Renal pelvis (tissue), 4 donors: ENCODE results near the gene CSMD2. TPM values are rescaled to one million over a fixed set of nuclear protein-coding genes. Genes with fewer than 3 reads are reported as not detected.

Experiments
- DNase-seq: peaks from one replicate; pipeline ENCODE4 v3.0.0-alpha.2; 2013
- polyA plus RNA-seq, 3 donors: library from polyadenylated mRNA; unstranded; fragments of 120-200 nt; gene quantifications; one replicate each; pipeline ENCODE4 v1.2.1, GENCODE V29; 2013; ENCODE audit not compliant: insufficient read length in 3 of 3

The CSMD2 gene
- polyA plus RNA-seq, 3 donors: 0.87 to 1.3 (median 1.0) TPM

DNA sequence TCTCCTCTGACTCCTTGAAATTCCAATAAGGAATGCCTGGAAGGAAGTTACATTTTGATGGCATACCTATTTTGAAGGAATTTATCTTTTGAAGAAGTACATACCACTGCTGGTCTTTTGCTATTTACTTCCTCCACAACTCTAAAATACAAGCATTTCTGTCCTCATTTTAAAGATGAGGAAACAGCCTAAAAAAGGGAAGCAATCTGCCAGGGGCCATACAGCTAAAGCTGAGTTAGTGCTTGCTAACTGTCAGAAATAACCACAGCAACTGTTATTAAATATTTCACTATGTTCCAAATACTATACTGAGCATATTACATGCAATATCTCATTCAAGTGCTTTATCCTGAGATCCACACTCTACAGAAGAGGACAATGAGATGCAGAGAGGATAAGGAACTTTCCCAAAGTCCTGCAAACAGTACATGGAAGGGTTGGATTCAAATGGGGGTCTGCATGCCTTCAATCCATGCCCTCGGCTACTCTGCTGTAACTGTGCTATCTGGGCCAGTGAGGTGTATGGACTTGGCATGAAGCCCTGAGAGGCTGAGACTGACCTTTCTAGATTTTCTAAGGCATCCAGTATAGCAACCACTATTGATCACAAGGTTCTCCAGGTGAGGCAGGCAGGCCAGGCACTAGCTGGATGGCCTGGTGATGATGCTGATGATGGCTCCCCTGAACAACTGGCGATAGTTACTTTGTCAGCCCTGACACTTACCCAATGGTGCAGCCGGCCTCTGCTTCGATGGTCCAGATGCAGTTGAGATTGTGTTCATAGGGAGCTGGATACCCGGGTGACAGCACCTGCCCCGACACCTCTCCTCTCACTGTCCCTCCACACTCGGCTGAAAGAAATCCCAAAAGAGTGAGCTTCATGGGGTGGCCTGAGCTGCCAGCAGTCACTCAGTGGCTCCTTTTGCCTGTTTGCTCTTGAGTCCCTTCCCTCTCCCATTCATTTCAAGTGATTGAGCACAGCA, 472.5 kb downstream of the CSMD2 start:
- no peak for DNase-seq

DNA sequence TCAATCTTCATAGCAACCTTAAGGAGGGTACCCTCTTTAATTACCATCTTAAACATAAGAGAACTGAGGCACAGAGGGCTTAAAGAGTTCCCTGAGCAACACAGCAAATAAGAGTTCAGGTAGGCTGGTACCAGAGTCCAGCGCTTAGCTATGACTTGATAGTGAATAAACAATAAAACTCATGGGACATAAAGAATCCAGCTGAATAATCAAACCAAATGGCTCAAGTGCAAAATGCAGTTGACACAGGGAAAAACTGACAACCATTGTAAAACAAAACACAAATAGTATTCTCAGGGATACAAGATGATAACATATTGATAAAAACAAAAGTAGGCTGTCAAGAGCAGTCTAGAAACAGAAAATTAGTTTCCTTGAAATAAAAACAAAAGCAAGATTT, 478.0 kb downstream of the CSMD2 start:
- no peak for DNase-seq

DNA sequence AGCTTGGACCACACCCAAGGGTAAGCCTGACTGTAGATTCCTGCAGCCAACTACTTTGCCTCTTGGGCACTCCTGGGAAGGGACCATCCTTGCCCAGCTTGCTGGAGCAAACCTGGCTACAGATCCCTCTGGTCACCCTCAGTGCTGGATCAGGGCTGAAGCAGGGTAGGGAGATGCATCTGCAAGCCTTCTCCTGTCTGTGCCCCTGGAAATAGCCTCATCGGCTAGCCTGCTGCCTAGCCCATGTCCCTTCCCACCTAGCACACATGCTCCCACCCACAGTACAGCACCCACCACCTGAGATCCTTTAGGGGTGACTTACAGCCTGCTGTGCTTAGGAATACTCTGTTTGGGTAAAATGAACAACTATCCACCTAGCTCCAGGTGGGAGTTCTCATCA, 478.5 kb downstream of the CSMD2 start:
- DNase-seq: no peak

DNA sequence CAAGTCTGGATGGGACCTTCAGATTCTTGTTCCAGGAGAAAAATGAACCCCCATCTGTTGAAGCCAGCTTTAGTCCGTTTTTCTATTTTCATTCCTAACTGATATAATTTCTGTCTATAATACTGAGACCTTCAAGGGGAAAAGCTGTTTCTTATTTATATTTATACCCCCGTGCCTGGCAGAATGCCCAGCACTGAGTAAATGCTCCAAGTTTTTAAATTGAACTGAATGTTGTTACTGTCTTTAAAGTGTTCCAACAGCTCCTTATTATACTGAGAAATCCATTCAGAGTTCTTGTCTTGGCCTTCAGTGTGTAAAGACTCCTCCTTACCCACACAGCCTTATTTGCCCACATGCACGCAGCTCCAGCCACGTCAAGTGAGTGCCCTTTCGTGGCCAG, 479.8 kb downstream of the CSMD2 start:
- no peak for DNase-seq

DNA sequence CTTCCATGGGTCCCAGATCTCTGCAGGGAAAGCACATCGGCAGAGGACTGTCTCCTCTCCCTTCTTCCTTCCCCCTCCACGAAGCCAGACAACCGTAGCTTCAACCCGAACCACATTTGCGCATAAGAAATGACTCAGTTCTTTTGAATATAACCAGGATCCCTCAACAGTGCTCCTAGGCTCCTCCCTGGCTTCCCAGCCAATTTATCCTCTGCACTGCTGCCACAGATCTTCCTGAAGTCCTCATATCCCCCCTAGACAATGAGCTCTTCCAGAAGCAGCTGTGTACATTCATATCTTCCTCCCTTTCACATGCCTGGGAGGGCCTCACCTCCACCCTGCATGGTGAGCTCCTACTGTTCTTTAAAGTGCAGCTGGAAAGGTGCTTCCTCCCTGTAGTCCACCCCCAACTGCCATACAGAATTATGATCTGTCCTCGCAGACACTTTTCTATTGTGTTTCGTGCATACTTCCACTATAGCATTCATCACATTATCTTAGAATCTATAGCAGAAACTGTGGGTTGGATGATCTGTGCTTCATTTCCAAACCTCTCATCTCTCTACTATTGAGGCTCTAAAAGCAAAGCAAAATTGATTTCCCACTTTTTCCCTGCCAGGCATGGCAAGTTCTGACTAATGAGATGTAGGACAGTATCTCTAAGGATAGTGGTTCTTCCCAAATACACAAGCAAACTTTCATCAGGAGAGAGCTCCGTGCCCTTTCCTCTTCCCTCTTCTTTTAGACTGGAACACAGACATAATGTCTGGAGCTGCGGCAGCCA, 480.4 kb downstream of the CSMD2 start:
- no peak for DNase-seq

DNA sequence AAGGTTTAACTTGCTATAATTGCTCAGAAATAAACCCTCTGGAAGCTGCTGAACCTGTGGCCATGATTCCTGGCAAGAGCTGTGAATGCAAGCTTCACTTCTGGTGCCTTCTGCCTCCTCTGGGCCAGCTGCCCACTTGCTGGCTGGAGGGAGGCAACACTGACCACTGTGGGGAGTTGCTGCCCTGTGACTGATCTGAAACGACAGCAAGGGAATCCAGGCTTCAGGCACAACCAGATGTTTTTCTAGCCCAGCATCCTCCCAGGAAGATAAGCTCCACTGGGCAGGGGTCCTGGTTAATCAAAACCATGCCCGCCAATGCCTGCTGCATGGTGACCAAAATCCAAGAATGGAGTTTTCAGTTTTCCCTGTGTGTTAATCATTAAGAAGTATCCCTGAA, 481.1 kb downstream of the CSMD2 start:
- DNase-seq: peak; percentile 1

DNA sequence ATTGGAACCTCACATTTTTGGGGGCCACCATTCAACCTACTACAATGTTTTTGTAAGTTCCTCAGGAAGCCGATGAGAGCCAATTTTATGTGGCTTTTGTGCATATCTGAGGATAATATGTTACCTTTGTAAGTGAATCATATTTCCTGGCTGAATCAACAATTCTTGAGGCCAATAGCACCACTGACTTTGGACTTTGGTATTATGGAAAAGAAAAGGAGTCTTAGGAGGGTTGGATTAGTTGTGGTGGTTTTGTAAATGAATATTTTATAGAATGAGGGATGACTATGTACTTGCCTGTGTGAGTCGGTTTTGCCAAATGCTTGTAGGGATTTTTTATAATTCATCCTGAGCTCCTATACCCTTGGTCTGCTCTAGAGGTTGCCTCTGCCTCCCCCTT, 482.7 kb downstream of the CSMD2 start:
- no peak for DNase-seq

DNA sequence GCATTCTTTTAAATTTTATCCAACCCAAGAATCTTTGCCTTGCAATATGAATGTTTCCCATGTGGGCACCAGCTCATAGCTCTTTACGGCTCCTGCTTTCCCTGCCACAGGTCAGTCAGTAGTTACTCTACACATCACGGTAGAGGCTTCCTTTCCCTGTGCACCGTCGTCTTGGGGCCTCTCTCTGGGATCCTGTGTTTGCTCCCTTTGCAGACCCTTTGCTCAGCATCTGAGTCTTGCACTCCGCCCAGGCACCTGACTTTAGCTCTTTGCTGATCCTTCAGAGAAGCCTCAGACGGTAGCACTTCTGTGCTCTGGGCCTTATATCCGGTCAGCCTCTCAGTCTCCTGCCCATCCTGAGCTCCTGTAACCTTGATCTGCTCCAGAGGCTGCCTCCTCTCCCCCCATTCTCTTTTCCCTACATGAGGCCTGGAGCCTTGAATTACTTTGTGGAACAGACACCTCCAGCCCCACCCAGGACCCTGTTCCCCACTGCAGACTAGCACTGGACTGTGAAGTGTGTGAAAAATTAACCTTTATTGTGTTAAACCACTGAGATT, 484.7 kb downstream of the CSMD2 start:
- no peak for DNase-seq

DNA sequence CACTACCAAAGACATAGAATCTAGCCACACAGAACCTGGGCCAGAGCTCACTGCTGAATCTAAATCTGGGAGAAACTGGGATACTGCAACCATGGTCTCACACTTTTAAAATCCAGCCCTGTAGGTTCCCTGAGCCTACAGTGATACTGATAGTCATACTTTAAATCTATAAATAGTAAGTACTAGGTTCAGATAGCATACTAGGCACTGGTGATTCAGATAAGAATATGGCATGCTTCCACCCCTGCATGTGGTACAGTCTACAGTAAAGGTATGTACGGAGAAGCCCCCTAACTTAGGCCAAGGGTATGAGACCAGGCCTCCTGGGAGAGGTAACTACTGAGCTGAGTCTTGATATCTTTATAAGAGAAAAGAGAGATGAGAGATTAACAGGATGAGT, 494.5 kb downstream of the CSMD2 start:
- no peak for DNase-seq

DNA sequence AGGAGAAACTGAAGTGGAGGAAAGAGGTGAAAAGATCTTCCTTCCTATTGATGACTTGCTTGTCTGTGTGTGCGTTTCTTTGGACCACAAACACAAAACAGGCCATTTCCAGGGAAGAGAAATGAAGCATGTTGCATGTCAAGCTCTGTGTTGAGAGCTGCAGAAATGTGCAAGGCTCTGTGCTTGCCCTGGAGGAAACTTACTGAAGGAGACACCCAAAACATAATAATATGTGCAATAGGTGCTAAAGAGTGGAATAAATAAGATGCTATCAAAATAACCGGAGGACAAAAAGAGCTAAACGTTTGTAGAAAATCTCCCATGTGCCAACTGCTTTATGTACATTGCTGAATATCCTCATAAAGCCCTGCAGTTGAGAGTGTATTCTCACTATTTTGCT, 496.3 kb downstream of the CSMD2 start:
- DNase-seq: no peak

DNA sequence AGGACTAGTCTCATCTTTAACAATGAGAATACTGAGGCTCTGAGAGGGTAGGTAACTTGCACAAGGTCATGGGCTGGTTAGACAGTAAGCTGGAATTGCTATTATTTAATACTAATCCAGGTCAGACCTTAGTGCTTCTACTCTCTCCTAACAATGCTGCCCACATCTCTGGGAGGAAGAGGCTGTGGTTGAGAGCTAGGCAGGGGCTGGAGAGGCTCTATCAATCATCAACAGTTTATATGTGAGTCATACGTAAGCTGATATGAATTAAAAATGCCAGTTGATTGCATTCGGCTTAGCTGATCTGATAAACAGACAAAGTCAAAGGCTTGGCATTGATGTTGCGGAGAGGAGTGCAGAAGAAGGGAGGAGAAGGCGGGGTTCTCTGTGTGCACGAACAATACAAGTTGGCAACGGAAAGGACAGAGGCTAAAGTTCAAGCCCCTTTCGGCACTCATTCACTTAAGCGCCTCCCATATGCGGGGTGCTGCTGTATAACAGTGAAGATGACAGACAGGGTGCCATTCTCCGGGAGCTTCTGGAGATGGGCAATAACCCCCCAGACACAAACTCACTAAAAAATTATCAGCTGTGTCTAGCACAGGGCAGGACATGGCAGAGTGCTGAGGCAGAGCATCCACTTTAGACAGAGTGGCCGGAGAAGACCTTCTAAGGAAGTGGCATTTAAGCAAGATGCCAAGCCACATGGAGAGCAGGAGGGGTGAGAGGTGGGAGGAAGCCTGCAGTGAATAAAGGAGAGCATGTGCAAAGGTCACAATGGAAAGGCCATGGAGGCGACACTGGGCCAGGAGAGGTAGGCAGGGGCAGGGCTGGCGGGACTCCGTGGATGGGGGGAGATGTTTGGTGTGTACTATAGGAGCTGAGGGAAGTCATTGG, 497.4 kb downstream of the CSMD2 start:
- no peak for DNase-seq

DNA sequence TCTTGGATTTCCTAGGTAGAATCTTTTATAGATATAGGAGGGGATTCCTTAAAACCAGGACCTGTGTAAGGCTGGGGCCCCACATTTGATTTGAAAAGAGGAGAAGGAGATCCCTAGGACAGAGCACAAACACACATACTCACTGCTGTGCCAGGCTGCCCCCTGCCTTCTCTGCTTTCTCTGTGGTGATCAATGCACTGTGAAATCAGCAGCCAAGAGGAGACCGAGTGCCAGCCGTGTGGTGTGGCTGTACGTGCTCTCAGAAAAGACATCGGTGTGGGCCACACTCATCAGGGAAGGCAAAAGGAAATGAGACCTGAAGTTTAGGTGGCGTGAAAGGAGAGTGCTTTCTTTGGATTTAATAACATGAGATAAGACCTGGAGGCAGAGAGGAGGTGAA, 498.4 kb downstream of the CSMD2 start:
- DNase-seq: no peak

DNA sequence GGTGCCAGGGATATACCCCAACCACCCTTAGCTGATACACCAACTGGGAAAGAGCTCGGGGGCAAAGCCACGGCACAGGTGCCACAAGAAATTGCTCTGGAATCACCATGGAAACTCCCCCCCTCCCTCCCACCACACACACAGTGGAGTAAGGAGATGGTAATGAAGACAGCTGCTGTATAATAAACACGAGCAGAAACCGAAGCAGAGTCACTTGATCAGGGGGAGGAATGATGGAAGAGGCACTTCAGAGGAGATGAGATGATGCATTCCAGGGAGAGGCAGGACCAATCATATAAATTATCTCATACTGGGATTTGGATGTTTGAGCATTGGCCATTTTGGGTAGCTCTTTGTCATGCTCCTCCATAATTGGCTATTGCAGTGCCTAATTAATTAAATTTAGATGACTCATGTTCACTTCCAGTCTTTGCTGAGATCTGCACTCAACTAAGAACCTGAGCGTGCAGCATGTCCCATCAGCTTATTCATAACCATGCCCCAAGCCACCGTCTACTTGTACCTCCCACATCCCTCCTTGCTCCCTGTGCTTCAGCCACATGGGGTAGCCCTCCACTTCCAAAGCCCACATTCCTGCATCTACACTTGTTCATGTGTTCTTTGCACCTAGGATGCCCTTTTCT, 503.1 kb downstream of the CSMD2 start:
- DNase-seq: peak; percentile 17

DNA sequence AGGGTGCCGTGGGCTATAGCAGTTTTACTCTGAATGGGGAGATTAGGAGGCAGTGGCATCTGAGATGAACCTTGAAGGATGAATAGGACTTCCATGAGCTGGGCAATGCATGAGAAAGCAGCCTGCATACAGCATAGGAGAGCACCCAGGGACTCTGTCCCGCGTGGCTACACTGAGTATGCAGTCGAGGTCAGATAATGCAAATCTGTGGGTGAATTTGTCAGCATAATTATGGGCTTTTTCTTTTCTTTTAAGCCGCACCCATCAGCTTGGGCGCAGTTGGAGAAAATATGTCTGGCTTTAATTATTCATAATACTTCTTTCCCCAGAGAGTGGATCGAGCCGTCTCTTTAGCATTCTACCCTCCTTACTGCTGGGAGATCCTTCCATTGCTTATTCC, 504.1 kb downstream of the CSMD2 start:
- DNase-seq: no peak

DNA sequence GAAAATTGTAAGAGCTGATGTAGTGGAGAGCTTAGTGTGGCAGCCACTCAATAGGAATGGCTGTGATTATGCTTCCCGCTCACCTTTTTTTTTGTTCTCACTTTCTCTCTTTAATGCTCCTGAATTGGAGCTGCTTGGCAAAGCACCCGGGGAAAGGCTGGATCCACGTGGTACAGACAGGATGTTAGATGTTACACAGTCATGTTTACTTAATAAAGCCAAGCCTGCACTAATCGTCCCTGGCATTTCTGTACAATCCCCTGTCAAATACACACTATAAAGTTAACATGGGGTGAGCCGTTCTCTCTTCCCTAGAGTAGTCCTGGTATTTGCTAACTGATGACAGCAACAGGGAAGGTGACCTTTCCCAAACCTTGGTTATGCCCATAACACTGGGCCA, 504.8 kb downstream of the CSMD2 start:
- DNase-seq: no peak

DNA sequence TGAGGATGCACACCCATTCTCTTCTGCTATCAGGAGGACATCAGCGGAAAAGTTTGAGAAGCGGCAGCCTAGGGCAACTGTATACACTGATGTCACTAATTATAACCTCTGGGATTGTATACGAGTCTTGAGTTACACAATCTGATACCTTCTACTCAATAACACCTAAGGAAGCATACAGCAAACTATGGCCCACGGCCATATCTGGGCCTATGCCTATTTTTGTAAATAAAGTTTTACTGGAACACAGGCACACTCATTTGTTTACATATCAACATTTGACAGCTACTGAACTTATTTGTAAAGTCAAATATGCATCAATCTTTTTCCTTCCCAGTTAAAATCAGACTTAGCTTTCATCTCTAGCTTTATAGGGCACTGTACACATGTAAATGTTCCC, 505.4 kb downstream of the CSMD2 start:
- no peak for DNase-seq

DNA sequence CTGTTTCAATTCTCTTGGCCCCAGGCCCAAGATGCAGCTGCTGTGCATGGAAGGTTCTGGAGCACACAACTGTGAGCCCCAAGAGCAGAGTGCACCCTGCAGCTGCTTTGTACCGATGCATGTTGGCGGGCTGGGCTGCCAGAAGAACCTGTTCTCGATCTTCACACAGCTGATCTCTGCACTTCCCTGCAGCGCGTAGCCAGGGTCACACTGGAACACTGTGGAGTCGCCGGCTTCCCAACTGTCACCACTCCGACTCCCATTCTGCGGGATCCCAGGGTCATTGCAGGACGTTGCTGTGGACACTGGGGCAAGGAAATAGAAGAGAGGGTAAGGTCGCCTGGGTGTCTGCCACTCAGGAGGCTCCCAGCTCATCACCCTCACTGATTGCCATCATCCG, 507.2 kb downstream of the CSMD2 start:
- DNase-seq: no peak

DNA sequence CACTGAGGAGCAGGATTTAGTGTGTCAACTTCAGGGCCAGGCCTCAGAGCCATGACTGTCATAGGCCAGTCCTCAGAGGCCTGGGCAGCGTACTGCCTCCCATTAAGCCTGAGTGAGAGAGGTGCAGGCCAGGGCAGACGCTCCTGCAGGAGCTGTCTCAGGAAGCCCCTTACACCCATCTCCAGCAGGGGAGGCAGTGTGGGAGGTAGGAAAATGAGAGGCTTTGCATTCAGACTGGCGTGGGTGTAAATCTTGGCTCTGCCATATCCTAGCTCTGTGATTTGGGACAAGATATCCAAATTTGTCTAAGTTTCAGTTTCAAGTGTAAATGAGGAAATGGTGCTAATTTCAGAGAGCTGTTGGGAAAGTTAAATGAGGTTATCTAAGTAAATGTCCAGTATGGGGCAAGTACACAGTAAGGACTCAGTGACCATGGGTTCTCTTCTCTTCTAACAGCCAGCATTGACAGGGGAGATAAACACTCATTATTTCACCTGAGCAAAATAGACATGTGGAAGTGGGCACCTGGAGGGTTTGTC, 508.5 kb downstream of the CSMD2 start:
- DNase-seq: no peak

DNA sequence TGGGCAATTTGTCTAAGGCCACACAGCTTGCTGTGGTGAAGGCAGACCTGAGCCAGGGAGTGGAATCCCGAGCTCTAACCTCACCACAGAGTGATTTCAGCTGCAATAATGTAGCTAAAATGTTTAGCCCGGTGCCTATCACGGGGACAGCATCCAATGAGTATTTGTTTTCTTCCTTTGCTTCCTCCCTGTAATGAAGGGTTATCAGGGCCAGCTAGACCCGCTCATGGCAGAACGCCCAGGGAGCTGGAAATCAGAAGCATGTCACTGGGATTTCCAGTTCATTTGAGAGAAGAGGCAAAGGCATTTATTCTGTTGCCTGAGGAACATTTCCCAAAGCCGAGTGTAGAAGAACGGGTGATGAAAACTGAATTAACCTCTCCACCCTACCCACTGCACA, 509.5 kb downstream of the CSMD2 start:
- DNase-seq: no peak

DNA sequence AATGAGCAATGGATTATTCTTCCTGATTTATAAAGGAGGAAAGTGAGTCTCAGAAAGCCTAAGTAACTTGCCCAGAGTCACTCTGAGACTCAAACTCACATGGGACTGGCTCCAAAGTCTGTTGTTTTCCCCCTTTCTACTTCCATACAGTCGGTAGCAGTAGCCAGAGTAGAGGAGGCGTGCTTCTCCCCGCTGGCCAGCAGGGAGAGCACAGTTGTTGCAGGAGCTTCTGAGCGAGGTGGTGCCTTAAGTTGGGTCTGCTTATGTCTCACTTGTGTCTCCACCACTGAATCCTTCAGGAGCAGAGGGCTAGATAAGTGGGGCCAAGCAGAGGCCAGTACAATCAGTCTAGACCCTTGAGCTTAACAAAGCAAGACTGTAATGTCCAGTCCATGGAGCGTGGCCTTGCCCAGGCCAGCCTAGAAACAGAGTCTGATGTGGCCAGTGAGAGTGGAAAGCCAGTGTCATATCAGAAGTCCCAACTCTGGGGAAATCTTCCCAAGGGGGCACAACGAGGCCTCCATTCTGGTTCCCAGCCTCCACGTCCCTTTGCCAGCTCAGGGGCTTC, 510.7 kb downstream of the CSMD2 start:
- no peak for DNase-seq

DNA sequence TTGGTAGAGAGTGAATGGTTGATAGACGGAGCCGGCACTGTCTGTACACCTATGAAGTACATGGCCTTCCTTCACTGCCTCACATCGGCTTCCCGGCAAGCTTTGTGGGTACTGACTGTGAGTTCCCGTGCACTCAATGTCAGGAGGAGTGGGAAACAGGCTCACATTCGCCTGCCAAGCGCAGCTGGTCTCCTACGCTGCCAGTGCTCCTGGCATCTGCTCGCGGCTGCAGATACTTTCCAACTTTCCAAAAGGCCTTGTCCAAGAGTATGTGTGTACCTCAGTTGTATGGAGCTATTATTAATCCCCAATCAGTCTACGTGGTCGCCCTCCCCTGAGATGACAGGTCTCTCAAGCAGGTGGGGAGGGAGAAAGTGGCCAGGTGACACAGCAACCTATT, 511.8 kb downstream of the CSMD2 start:
- DNase-seq: no peak
